Stimulated activated CD4-positive, alpha-beta T cell treated with anti-CD3 and anti-CD28 coated beads, Interleukin-1b, Interleukin-23, amount 100 ng/mL, for 48 hours (primary cell): ENCODE data around the gene DUOXA2.
"Not testable (repeated sequence)": the region's sequence is repeated elsewhere in the genome, so short reads cannot be mapped to it uniquely, and the experiment has no call there.

ENCODE experiments used
- DNase-seq: peaks from one replicate; pipeline ENCODE4 v3.0.0-alpha.2; 2020

Gene DUOXA2

GRCh38 chr15:45097466-45097865, 16.7 kb upstream of the DUOXA2 start:
- no peak for DNase-seq

DNA sequence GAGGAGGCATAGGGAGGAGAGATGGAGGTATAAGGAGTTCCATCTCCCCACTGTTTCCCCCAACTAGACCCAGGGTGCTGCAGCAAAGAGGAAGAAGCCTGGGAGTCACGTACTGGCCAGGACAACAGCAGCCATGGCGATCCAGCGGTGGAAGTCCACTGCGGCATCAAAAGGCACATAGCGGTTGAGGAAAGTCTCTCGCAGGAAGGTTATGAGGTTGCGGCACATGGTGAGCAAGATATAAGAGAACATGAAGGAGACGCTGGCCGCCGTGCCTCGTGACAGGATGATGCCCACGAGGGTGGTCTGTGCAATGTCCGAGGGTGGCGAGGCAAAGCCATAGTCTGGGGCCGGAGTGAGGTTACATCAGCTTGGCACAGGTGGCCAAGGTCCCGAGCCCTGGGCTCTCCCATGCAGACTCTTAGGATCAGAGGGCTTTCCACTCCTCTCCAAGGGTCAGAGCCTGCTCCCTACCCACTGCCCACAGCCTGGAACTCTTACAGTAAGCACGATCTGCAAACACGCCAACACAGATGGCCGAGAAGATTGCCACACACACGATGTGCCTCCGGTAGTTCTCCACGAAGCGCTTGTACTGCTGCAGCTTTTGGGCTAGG, 14.5 kb upstream of the DUOXA2 start:
- no peak for DNase-seq

DNA sequence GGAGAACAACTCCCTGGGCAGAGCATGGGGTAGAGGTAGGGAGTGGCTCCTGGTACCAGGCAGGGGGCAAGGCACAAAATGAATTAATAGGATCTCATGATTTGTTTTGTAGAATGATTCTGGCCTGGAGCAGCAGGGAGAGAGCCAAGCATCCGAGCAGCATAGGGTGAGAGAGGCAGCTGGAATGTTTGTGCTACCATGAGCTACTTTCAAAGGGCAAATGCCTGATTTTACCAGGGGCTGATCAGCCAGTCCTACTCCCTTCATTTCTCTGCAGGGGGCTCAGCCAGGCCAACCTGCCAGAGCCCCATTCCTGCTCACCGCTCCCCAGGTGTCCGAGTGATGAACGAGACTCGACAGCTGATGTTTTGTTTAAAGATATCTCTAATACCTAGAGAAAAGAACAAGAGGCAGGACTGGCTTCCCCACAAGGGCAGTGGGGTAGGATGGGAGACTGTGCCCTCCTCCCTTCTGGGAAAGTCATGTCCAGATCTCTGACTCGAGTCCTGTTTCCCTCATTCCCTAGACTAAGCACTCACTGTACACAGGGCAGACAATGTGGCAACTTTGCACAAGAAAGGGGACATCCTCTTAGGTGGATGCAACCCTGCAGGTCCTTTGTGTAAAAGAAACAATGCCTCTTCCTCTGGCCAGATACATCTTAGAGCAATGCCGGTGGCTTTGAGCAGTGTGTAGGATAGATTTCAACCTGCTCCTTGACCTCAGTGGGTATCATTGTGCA, 13.1 kb upstream of the DUOXA2 start:
- DNase-seq: no peak

GRCh38 chr15:45101749-45102148, 12.4 kb upstream of the DUOXA2 start:
- DNase-seq: no peak

DNA sequence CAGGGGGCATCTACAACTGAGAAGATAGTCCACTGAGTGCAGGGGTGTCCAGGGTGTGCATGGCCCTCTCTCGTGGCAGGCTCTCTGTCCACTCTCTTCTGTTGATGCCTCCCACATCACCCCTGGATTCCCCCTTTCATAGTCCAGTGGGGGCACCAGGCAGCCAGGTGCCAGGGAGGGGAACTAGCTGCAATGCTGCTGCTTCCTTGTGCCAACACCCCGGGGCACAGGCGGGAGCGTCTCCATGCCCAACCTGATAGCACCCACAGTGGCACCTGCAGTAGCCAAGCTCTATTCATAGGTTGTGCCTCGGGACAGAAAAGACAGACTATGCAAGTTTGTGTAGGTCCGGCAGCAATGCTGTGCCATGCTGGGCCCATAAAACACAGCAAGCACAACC, 11.9 kb upstream of the DUOXA2 start:
- no peak for DNase-seq

- DNase-seq: not testable (repeated sequence)
Observed at GRCh38 chr15:45104170-45104569, 10.0 kb upstream of the DUOXA2 start.

- DNase-seq: no peak
Observed at GRCh38 chr15:45105586-45105985, 8.5 kb upstream of the DUOXA2 start.

GRCh38 chr15:45106002-45106790, 7.9 kb upstream of the DUOXA2 start:
- no peak for DNase-seq

- DNase-seq: no peak
Observed at GRCh38 chr15:45107941-45108630, 6.0 kb upstream of the DUOXA2 start.

DNA sequence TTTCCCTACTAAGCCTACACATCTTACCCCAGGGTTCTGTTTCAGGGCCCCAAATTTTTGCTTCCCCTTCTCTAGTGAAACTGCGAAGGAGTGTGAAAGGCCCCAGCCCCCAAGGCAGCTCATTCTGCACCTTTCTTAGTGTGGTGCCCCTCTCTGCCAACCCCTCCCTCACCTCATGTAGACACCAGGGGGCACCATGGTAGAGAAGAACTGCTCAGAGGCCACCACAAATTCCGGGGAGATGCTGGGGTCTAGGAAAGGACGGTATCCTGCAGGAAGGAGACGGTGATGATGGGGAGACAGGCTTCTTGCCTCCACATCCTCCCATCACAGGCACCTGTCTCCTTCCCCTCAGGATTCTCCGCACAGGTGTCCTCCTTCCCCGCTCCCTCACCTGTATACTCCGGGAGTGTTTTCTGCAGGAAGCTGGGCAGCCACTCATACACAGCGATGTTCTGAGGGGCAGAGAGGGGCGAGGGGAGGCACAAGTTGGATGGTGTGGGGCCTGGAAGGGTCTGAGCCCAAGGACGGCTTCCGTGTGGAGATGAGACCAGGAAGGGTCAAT, 3.8 kb upstream of the DUOXA2 start:
- DNase-seq: no peak

- no peak for DNase-seq
Observed at GRCh38 chr15:45111390-45112142, 2.6 kb upstream of the DUOXA2 start.

DNA sequence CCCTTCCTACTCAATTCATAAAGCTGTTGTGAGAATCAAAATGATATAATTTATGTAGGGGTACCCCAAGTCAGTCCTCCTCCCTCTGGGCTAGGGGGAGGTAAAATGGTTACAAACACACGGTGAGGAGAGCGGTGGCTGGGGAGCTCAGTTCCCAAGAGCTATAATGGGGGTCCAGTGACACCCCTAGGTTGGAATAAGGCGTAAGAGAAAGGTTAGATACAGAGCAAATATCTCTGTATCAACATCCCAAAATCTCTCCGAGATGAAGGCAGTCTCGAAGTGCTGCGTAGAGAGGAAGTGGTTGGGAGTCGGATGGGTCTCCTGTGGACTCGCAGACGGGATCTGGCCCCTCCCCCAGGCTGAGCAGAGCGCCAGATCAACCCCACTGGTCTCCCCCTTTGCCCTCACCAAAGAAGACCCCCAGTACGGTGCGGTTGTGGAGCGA, 2.0 kb upstream of the DUOXA2 start:
- DNase-seq: no peak

GRCh38 chr15:45112591-45113379, 1.3 kb upstream of the DUOXA2 start:
- DNase-seq: no peak

GRCh38 chr15:45113380-45113990, 641 bp upstream of the DUOXA2 start:
- no peak for DNase-seq

DNA sequence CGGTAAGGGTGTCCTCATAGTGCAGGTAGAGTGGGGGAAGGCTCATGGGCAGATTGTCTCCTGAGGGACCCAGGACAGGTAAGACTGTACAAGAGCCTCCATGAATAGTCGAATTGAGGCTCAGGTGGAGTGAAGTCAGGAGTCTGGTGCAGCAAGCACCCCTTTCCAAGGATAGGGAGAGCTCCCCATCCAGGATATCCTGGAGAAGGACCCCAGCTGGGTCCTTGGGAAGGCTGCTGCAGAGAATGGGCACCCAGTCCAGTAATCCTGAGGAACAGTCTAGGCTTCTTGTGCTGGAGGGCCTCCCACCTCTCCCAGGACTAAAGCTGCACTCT, 592 bp downstream of the DUOXA2 start:
- no peak for DNase-seq

- DNase-seq: no peak
Observed at GRCh38 chr15:45115312-45115820, 1.2 kb downstream of the DUOXA2 start.

DNA sequence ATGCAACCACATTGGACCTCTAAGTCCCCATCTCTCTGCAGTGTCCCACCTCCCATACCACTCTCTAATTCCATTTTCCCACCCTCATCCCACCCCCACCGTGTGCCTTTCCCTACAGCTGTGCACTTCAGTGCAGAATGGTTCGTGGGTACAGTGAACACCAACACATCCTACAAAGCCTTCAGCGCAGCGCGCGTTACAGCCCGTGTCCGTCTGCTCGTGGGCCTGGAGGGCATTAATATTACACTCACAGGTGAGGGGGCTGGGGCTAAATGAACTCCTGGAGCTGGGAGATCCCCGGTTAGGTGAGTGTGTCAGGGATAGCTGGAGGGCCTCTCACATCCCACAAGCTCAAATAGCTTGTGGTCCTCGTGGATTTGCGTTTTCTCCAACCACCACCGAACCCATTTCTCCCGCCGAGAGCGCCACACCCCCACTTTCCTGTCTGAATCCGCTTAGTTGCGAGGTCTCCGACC, 1.9 kb downstream of the DUOXA2 start:
- no peak for DNase-seq

DNA sequence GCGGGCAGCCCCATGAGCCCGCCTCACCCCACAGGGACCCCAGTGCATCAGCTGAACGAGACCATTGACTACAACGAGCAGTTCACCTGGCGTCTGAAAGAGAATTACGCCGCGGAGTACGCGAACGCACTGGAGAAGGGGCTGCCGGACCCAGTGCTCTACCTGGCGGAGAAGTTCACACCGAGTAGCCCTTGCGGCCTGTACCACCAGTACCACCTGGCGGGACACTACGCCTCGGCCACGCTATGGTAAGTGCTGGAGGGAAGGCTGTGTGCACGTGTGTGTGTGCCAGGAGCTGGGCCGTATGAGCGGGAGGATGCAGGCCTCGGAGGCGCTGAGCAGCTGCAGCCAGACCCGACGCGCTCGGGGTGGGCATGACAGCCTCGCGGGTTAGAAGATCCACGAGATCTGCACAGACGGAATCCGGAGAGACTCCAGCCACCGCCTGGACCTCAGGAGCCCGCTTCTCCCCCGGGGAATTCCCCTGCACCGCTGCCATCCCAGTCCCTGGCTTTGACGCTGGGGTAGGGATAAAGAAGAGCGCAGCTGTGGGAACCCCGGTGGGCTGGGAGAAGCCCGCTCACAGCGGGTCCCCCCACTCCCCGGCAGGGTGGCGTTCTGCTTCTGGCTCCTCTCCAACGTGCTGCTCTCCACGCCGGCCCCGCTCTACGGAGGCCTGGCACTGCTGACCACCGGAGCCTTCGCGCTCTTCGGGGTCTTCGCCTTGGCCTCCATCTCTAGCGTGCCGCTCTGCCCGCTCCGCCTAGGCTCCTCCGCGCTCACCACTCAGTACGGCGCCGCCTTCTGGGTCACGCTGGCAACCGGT, 2.6 kb downstream of the DUOXA2 start:
- DNase-seq: no peak

GRCh38 chr15:45117308-45118130, 3.4 kb downstream of the DUOXA2 start:
- no peak for DNase-seq
